ENCODE data around the gene POLR3F. TPM values are rescaled to one million over a fixed set of nuclear protein-coding genes. Genes with fewer than 3 reads are reported as not detected.

The POLR3F gene
- 13.5 TPM for total RNA-seq (2013)
- polyA plus RNA-seq (1 to 10 TPM; 4.1 to 6.7 (median 4.8) TPM), polyA minus RNA-seq (4.7 and 5.6 TPM in 2 replicates), total RNA-seq (3.4 to 11.2 (median 7.9) reads per million in 11 experiments)

DNA sequence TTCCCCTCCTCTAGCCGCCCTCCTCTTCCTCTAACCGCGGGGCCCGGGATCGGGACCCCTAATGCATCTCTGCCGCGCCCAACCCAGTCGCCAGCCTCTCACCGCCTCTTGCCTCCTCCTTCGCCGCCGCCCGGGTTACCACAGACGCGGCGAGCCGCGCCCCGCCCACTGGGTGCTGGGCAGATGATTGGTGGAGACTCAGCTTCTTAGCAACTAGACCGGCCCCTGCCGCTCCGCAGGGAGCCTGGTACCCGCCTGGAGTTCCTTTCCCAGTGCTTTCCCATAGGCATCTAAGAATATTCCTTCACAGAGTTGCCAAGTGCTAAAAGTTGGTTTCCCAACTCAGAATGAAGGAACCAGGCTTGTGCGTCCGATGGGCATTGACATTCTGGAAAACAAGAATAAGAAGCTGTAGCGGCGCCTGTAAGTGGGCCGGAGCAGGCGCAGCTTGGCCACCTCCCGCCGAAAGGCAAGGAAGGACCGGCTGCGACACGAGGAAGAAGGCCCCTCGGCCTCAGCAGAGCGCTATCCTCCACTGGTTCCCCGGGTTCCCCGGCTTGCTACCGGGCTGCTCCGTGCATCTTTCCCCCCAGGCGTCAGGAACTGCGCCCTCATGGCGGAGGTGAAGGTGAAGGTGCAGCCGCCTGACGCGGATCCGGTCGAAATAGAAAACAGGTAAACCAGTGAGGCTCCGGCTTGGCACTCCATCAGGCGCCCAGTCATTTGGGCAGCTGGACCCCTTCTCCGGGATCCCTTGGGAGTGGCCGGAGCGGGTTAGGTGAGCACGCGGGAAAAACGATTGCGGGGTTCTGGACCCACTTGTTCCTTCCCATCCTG is at the start of gene POLR3F, which contains the start of gene DZANK1:
Gene POLR3F (plus strand): TSS at position 497 of the 837 bp plus-strand sequence. CDS start 117 bp downstream, at position 614.
Gene DZANK1 (minus strand): TSS at position 137 of the 837 bp plus-strand sequence. CDS start 1,672 bp downstream, outside the sequence.
- Histone ChIP-seq H3K27me3 (ENCODE audit: control insufficient read depth in 2 of 2, insufficient read depth in 2 of 2, low read length in 2 of 2) (no peaks in the 10 kb centered on the region), H3K4me2 (replicated peaks; ENCODE audit: extremely low read depth, low read length, poor library complexity, severe bottlenecking) (peak within 1 kb of the TSS; percentile 87), H4K20me1 (ENCODE audit: insufficient read depth, low read length) (no peaks in the 10 kb centered on the region), H3K9me3 (replicated peaks in 1 of 2; ENCODE audit: control insufficient read depth in 1 of 2, insufficient read depth in 1 of 2, low read length in 2 of 2) (no peaks in the 10 kb centered on the region), H2AFZ (ENCODE audit: insufficient read depth, low read depth, low read length, poor library complexity, severe bottlenecking) (peak within 1 kb of the TSS; percentile 97), H3K4me3 (replicated peaks in 1 of 3; ENCODE audit: low read depth in 2 of 3, low read length in 3 of 3) (peak within 1 kb of the TSS; percentile 45 to 100 (median 70)), H3K4me1 (ENCODE audit: control insufficient read depth in 1 of 2, insufficient read depth in 2 of 2, low read length in 2 of 2) (peaks cover 14 to 22% of the 10 kb centered on the region in 2 donors), H3K9ac (ENCODE audit: insufficient read depth, low read length, poor library complexity, severe bottlenecking) (peak within 1 kb of the TSS; percentile 86), H3K79me2 (ENCODE audit: insufficient read depth, low read length) (peaks cover 30% of the 10 kb centered on the region), H3K27ac (ENCODE audit: low read depth in 1 of 2, low read length in 2 of 2) (peak within 1 kb of the TSS; percentile 43 to 92), H3K36me3 (replicated peaks in 1 of 2; ENCODE audit: control insufficient read depth in 1 of 2, insufficient read depth in 2 of 2, low read length in 2 of 2) (peaks cover 9 to 29% of the 10 kb centered on the region in 2 donors)
- H3K27me3 Mint-ChIP-seq (ENCODE audit: low read depth in 3 of 3) = peaks cover 0 to 2% (median 0%) of the 10 kb centered on the region in 3 donors
- peak within 1 kb of the TSS; percentile 97 to 98 for H3K4me3 Mint-ChIP-seq
- H3K36me3 Mint-ChIP-seq = peaks cover 16 to 17% of the 10 kb centered on the region in 2 donors
- peaks cover 15% of the 10 kb centered on the region for H3K4me1 Mint-ChIP-seq
- H3K27ac Mint-ChIP-seq = peak within 1 kb of the TSS; percentile 93 to 99 (median 97)
- under 1% methylated on average over 45 of the region's 57 CpGs for WGBS (ENCODE audit: insufficient coverage)
- TF ChIP-seq, protein P1, sequence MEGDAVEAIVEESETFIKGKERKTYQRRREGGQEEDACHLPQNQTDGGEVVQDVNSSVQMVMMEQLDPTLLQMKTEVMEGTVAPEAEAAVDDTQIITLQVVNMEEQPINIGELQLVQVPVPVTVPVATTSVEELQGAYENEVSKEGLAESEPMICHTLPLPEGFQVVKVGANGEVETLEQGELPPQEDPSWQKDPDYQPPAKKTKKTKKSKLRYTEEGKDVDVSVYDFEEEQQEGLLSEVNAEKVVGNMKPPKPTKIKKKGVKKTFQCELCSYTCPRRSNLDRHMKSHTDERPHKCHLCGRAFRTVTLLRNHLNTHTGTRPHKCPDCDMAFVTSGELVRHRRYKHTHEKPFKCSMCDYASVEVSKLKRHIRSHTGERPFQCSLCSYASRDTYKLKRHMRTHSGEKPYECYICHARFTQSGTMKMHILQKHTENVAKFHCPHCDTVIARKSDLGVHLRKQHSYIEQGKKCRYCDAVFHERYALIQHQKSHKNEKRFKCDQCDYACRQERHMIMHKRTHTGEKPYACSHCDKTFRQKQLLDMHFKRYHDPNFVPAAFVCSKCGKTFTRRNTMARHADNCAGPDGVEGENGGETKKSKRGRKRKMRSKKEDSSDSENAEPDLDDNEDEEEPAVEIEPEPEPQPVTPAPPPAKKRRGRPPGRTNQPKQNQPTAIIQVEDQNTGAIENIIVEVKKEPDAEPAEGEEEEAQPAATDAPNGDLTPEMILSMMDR (IDR thresholded peaks at IDR 0.05) = no peak
- peak; percentile 89 to 92 (median 90) for DNase-seq
- intact Hi-C loops (cut with micrococcal nuclease) = loop anchor here (2.0 to 10.0 kb wide), 4 partner anchors 40 to 182 kb away; partner anchors contain the start of genes DTD1 (in 2 of the 2), SEC23B (in 1 of the 2) and ZNF133 (in 1 of the 2)
- H3K9me3 Mint-ChIP-seq = no peaks in the 10 kb centered on the region

DNA sequence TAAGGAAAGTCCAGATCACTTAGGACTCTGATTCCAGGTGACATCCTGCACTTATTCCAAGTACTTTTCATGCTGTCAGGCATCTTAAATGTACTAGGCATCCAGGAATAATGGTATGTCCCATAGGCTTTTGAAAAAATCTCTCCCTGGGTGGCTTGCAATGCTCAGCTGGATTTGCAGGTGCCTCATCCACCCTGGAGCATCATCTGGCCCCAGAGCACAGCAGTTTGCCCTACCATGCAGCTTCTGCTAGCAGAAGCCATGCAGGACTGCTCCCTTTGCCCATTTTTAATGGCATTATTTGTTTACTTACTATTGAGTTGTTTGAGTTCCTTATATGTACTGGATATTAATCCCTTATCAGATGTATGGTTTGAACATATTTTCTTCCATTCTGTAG is 45.6 kb upstream of the POLR3F start:
- no peak overlapping the region for H3K4me3 Mint-ChIP-seq
- TF ChIP-seq, protein P1 (IDR thresholded peaks at IDR 0.05) = no peak
- no peaks in the 10 kb centered on the region for H3K27me3 ChIP-seq (ENCODE audit: control insufficient read depth in 2 of 2, insufficient read depth in 2 of 2, low read length in 2 of 2)
- no peaks in the 10 kb centered on the region for H3K9me3 Mint-ChIP-seq
- H3K4me2 ChIP-seq (replicated peaks; ENCODE audit: extremely low read depth, low read length, poor library complexity, severe bottlenecking) = no peak overlapping the region
- no peak overlapping the region for H3K27ac ChIP-seq (ENCODE audit: low read depth in 1 of 2, low read length in 2 of 2)
- H3K79me2 ChIP-seq (ENCODE audit: insufficient read depth, low read length) = no peaks in the 10 kb centered on the region
- H3K4me1 Mint-ChIP-seq = peaks cover 10% of the 10 kb centered on the region
- H3K4me3 ChIP-seq (replicated peaks in 1 of 3; ENCODE audit: low read depth in 2 of 3, low read length in 3 of 3) = no peak overlapping the region
- intact Hi-C loops (cut with micrococcal nuclease) = no loop called here
- peaks cover 0 to 6% (median 2%) of the 10 kb centered on the region in 3 donors for H3K27me3 Mint-ChIP-seq (ENCODE audit: low read depth in 3 of 3)
- DNase-seq = no peak
- H3K36me3 Mint-ChIP-seq = no peaks in the 10 kb centered on the region
- H3K36me3 ChIP-seq (replicated peaks in 1 of 2; ENCODE audit: control insufficient read depth in 1 of 2, insufficient read depth in 2 of 2, low read length in 2 of 2) = no peaks in the 10 kb centered on the region
- H3K27ac Mint-ChIP-seq = no peak overlapping the region
- H3K9ac ChIP-seq (ENCODE audit: insufficient read depth, low read length, poor library complexity, severe bottlenecking) = no peak overlapping the region
- peaks cover 0 to 4% of the 10 kb centered on the region in 2 donors for H3K4me1 ChIP-seq (ENCODE audit: control insufficient read depth in 1 of 2, insufficient read depth in 2 of 2, low read length in 2 of 2)
- no peaks in the 10 kb centered on the region for H3K9me3 ChIP-seq (replicated peaks in 1 of 2; ENCODE audit: control insufficient read depth in 1 of 2, insufficient read depth in 1 of 2, low read length in 2 of 2)
- no peaks in the 10 kb centered on the region for H4K20me1 ChIP-seq (ENCODE audit: insufficient read depth, low read length)
- no peak overlapping the region for H2AFZ ChIP-seq (ENCODE audit: insufficient read depth, low read depth, low read length, poor library complexity, severe bottlenecking)
